Measurements from ENCODE around the gene KLHL29.

- TF ChIP-seq CTCF (IDR thresholded peaks at IDR 0.05 in 8 of 11, conservative IDR thresholded peaks at IDR 0.05 in 3 of 11) (no peak), POLR2AphosphoS5 (IDR thresholded peaks at IDR 0.05) (no peak), POLR2A (IDR thresholded peaks at IDR 0.05) (no peak)
Observed at GRCh38 chr2:23609254-23609653, 224.3 kb downstream of the KLHL29 start.
